Peyer's patch (tissue), 4 donors: ENCODE data around the gene C1QL3. TPM values are rescaled to one million over a fixed set of nuclear protein-coding genes. Genes with fewer than 3 reads are reported as not detected.

ENCODE experiments used
- DNase-seq, 3 donors: peaks; one replicate each; pipeline ENCODE4 v3.0.0-alpha.2; 2017 to 2019
- H3K27ac ChIP-seq, 4 donors: fragments of 200-600 bp; sonication (generic); one replicate each; pipeline ENCODE4 v1.5.1; 2016 to 2019
- H3K27me3 ChIP-seq, 2 donors: fragments of 200-600 bp; sonication (generic); one replicate each; pipeline ENCODE4 v1.5.1; 2019
- H3K36me3 ChIP-seq, 3 donors: fragments of 200-600 bp; sonication (generic); one replicate each; pipeline ENCODE4 v1.5.1; 2016 to 2019
- H3K4me1 ChIP-seq, 4 donors: fragments of 200-600 bp; sonication (generic); one replicate each; pipeline ENCODE4 v1.5.1; 2016 to 2019
- H3K4me3 ChIP-seq, 4 donors: fragments of 200-600 bp; sonication (generic); 1 replicate in 3 of 4; 2 replicates in 1 of 4; pipeline ENCODE4 v1.5.1; 2016 to 2019; ENCODE audit warnings: mild to moderate bottlenecking in 1 of 4
- H3K9me3 ChIP-seq, 4 donors: fragments of 200-600 bp; sonication (generic); one replicate each; pipeline ENCODE4 v1.5.1; 2016 to 2019; ENCODE audit warnings: mild to moderate bottlenecking in 1 of 4
- POLR2A ChIP-seq, 2 donors: fragments of 450-650 bp; IDR thresholded peaks; one replicate each; pipeline ENCODE4 v1.5.1; 2017; ENCODE audit warnings: antibody characterized with exemption in 2 of 2, mild to moderate bottlenecking in 2 of 2, moderate library complexity in 2 of 2
- small RNA-seq, 2 donors: library from RNA; depleted of rRNA; stranded (forward); fragments of <200 nt; gene quantifications; one replicate each; pipeline ENCODE3, GENCODE V24; 2016
- total RNA-seq, 4 donors: library from RNA; depleted of rRNA; stranded (reverse); fragments of >200 nt; gene quantifications; one replicate each; pipeline ENCODE4 v1.1.0, GENCODE V29; 2016

The C1QL3 gene
- total RNA-seq, 4 donors from 2014 or later: not detected

DNA sequence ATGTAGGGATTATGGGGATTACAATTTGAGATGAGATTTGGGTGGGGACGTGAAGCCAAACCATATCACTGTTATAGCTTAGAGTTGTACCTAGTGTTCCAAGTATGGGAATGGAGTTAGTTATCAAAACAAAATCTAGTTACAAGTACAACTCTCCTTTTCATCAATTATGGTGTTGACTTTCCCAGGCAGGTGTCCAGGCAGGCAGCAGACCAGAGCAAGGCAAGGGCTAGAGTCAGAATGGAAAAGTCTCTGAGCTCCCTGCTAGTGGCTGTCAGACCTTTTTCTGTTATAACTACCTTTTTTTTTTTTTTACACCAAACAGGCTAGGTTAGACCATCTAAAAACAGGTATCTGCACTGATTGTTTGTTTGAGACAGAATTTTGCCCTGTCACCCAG, 55.7 kb downstream of the C1QL3 start:
- Histone ChIP-seq H3K9me3 (no peaks in the 10 kb centered on the region), H3K27ac (no peak overlapping the region), H3K27me3 (no peaks in the 10 kb centered on the region), H3K4me3 (no peak overlapping the region), H3K36me3 (peaks cover 0 to 5% (median 0%) of the 10 kb centered on the region in 3 donors), H3K4me1 (no peaks in the 10 kb centered on the region)
- DNase-seq: no peak
- no peak for TF ChIP-seq POLR2A (IDR thresholded peaks at IDR 0.05)

Small RNA genes lying within 50 kb of the gene (small RNA-seq; reads per million reads assigned to genes)
- 0 reads per million in 2 donors for gene RNU2-18P

Other genes with a start within 250 kb of the C1QL3 start
- 10 to 100 TPM; 14.1 to 26.4 (median 23.4) TPM for gene PTER, start 84.9 kb downstream of the C1QL3 start, total RNA-seq